Measurements from ENCODE around the gene SPOCK1.

The SPOCK1 gene

GRCh38 chr5:137278476-137278875 is 220.7 kb downstream of the SPOCK1 start:
- DNase-seq (ENCODE audit: extremely low spot score), result no peak
- ChIA-PET CTCF (no interaction called here), POLR2A (no interaction called here)
- no peak for TF ChIP-seq L3MBTL2 (conservative IDR thresholded peaks at IDR 0.05)
- TF ChIP-seq FOXK2 (IDR thresholded peaks at IDR 0.05), result no peak
- TF ChIP-seq ZNF384 (IDR thresholded peaks at IDR 0.05), result no peak
- TF ChIP-seq LEF1 (IDR thresholded peaks at IDR 0.05; ENCODE audit: borderline replicate concordance), result no peak
- TF ChIP-seq BHLHE40 (IDR thresholded peaks at IDR 0.05; ENCODE audit: borderline replicate concordance), result no peak
- TF ChIP-seq NFRKB (IDR thresholded peaks at IDR 0.05), result no peak
- no peak for TF ChIP-seq HDGF (IDR thresholded peaks at IDR 0.05; ENCODE audit: borderline replicate concordance)
- no peak for TF ChIP-seq SUZ12 (IDR thresholded peaks at IDR 0.05)
- TF ChIP-seq CTBP1 (IDR thresholded peaks at IDR 0.05; ENCODE audit: borderline replicate concordance), result no peak
- TF ChIP-seq ARNT (IDR thresholded peaks at IDR 0.05), result no peak
- no peak for TF ChIP-seq FOXM1 (IDR thresholded peaks at IDR 0.05; ENCODE audit: borderline replicate concordance)
- no peak for TF ChIP-seq SP1 (IDR thresholded peaks at IDR 0.05)
- no peak for TF ChIP-seq TARDBP (IDR thresholded peaks at IDR 0.05)
- no peak for TF ChIP-seq ELF4 (IDR thresholded peaks at IDR 0.05)
- TF ChIP-seq FOXA1 (IDR thresholded peaks at IDR 0.05), result no peak
- TF ChIP-seq, protein P1, sequence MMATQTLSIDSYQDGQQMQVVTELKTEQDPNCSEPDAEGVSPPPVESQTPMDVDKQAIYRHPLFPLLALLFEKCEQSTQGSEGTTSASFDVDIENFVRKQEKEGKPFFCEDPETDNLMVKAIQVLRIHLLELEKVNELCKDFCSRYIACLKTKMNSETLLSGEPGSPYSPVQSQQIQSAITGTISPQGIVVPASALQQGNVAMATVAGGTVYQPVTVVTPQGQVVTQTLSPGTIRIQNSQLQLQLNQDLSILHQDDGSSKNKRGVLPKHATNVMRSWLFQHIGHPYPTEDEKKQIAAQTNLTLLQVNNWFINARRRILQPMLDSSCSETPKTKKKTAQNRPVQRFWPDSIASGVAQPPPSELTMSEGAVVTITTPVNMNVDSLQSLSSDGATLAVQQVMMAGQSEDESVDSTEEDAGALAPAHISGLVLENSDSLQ (IDR thresholded peaks at IDR 0.05), result no peak

DNA sequence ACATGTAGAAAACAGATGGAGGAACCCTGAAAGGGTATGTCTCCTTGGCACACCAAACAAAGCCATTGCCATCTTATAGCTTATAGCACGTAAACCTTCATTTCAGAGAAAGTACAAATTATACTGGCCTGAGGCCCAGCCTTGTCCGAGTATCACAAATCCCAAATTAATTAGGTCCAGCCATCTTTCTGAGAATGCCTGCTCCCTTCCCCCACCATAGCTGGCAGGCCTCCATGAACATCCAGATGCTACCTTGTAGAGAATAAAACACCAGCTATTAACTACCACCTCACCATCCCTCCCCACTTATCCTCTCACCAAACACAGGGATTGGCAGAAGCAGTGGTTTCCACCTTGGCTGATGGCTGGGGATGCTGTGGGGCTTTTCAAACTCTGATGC is 224.0 kb downstream of the SPOCK1 start:
- POLR2A ChIA-PET, result no interaction called here
- DNase-seq (ENCODE audit: extremely low spot score), result no peak
- CTCF ChIA-PET, result no interaction called here
- TF ChIP-seq TARDBP (IDR thresholded peaks at IDR 0.05) (no peak), ARNT (IDR thresholded peaks at IDR 0.05) (no peak), L3MBTL2 (conservative IDR thresholded peaks at IDR 0.05) (no peak), FOXK2 (IDR thresholded peaks at IDR 0.05) (no peak), ELF4 (IDR thresholded peaks at IDR 0.05) (no peak), SUZ12 (IDR thresholded peaks at IDR 0.05) (no peak), ZNF384 (IDR thresholded peaks at IDR 0.05) (no peak), NFRKB (IDR thresholded peaks at IDR 0.05) (no peak)
- TF ChIP-seq, protein P1 (IDR thresholded peaks at IDR 0.05), result no peak

- CTCF ChIA-PET, result no interaction called here
- POLR2A ChIA-PET, result no interaction called here
- TF ChIP-seq TARDBP (IDR thresholded peaks at IDR 0.05), result no peak
- TF ChIP-seq LEF1 (IDR thresholded peaks at IDR 0.05; ENCODE audit: borderline replicate concordance), result no peak
- TF ChIP-seq ARNT (IDR thresholded peaks at IDR 0.05), result no peak
- TF ChIP-seq NFRKB (IDR thresholded peaks at IDR 0.05), result no peak
- no peak for TF ChIP-seq SP1 (IDR thresholded peaks at IDR 0.05)
- no peak for TF ChIP-seq BHLHE40 (IDR thresholded peaks at IDR 0.05; ENCODE audit: borderline replicate concordance)
- TF ChIP-seq ZNF384 (IDR thresholded peaks at IDR 0.05), result no peak
- TF ChIP-seq L3MBTL2 (conservative IDR thresholded peaks at IDR 0.05), result no peak
- TF ChIP-seq FOXK2 (IDR thresholded peaks at IDR 0.05), result no peak
- TF ChIP-seq SUZ12 (IDR thresholded peaks at IDR 0.05), result no peak
- no peak for TF ChIP-seq FOXA1 (IDR thresholded peaks at IDR 0.05)
- no peak for TF ChIP-seq HDGF (IDR thresholded peaks at IDR 0.05; ENCODE audit: borderline replicate concordance)
- no peak for TF ChIP-seq ELF4 (IDR thresholded peaks at IDR 0.05)
- no peak for TF ChIP-seq CTBP1 (IDR thresholded peaks at IDR 0.05; ENCODE audit: borderline replicate concordance)
- no peak for DNase-seq (ENCODE audit: extremely low spot score)
Measured at GRCh38 chr5:137273511-137273910, 225.6 kb downstream of the SPOCK1 start.

DNA sequence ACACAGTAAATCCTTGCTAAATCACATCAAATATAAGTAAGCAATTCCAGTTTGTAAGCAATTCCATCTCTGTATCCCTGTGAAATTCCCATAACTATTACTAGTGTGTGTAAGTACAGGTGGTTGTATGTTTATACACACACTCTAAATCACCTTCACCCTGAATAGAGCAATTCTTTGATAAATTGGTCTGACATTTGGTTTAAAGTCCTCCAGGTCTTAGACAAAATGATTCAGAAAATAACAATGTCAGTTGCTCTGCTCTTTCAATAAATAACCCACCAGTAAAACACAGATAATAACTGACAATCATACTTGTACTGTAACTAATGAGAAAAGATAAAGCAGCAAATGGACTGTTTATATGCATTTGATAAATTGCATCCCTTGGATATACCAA is 226.3 kb downstream of the SPOCK1 start:
- CTCF ChIA-PET, result no interaction called here
- POLR2A ChIA-PET, result no interaction called here
- DNase-seq (ENCODE audit: extremely low spot score), result no peak
- TF ChIP-seq SP1 (IDR thresholded peaks at IDR 0.05), result no peak

GRCh38 chr5:137269946-137270345 is 229.2 kb downstream of the SPOCK1 start:
- POLR2A ChIA-PET, result no interaction called here
- CTCF ChIA-PET, result interaction anchor here (0.5 kb wide), 1 partner anchor 179 kb away, joined by 3 read pairs; no protein-coding TSS in a partner anchor
- no peak for TF ChIP-seq FOXK2 (IDR thresholded peaks at IDR 0.05)
- TF ChIP-seq, protein P1 (IDR thresholded peaks at IDR 0.05), result no peak
- no peak for DNase-seq (ENCODE audit: extremely low spot score)

- TF ChIP-seq FOXM1 (IDR thresholded peaks at IDR 0.05; ENCODE audit: borderline replicate concordance), result no peak
- POLR2A ChIA-PET, result no interaction called here
- CTCF ChIA-PET, result no interaction called here
- DNase-seq (ENCODE audit: extremely low spot score), result no peak
Measured at GRCh38 chr5:137269274-137269673, 229.9 kb downstream of the SPOCK1 start.

GRCh38 chr5:137268646-137269045 is 230.5 kb downstream of the SPOCK1 start:
- no peak for DNase-seq (ENCODE audit: extremely low spot score)
- ChIA-PET CTCF (interaction anchor here (1.6 kb wide), 1 partner anchor 51 kb away, joined by 3 read pairs; no protein-coding TSS in a partner anchor), POLR2A (no interaction called here)
- TF ChIP-seq CTBP1 (IDR thresholded peaks at IDR 0.05; ENCODE audit: borderline replicate concordance) (no peak), HDGF (IDR thresholded peaks at IDR 0.05; ENCODE audit: borderline replicate concordance) (no peak), BHLHE40 (IDR thresholded peaks at IDR 0.05; ENCODE audit: borderline replicate concordance) (no peak), TARDBP (IDR thresholded peaks at IDR 0.05) (no peak), SUZ12 (IDR thresholded peaks at IDR 0.05) (no peak), FOXM1 (IDR thresholded peaks at IDR 0.05; ENCODE audit: borderline replicate concordance) (no peak), NFRKB (IDR thresholded peaks at IDR 0.05) (no peak), ELF4 (IDR thresholded peaks at IDR 0.05) (no peak), L3MBTL2 (conservative IDR thresholded peaks at IDR 0.05) (no peak), SP1 (IDR thresholded peaks at IDR 0.05) (no peak), ZNF384 (IDR thresholded peaks at IDR 0.05) (no peak), LEF1 (IDR thresholded peaks at IDR 0.05; ENCODE audit: borderline replicate concordance) (no peak), FOXA1 (IDR thresholded peaks at IDR 0.05) (no peak), ARNT (IDR thresholded peaks at IDR 0.05) (no peak), FOXK2 (IDR thresholded peaks at IDR 0.05) (no peak)
- TF ChIP-seq, protein P1 (IDR thresholded peaks at IDR 0.05), result no peak

All from HEK293T (cell line).